K562 (cell line): ENCODE results near the gene TSPYL2. TPM values are rescaled to one million over a fixed set of nuclear protein-coding genes. Genes with fewer than 3 reads are reported as not detected.

Experiments used
- ATF1 ChIP-seq, 2 experiments: fragments of 450-650 bp in 1 of 2; IDR thresholded peaks; 2 replicates each; pipeline ENCODE4 v1.6.1; 2016; ENCODE audit warnings: missing compliant biosample characterization in 1 of 2, missing genetic modification characterization in 1 of 2
- C11orf30 ChIP-seq: fragments of 450-650 bp; IDR thresholded peaks from 2 replicates; pipeline ENCODE4 v1.6.1; 2016; ENCODE audit warnings: low read depth, mild to moderate bottlenecking
- CCNT2 ChIP-seq: IDR thresholded peaks from 2 replicates; pipeline ENCODE4 v1.6.1; 2011; ENCODE audit warnings: borderline replicate concordance, low read depth, mild to moderate bottlenecking, moderate library complexity, mixed read lengths, low read length; ENCODE audit not compliant: insufficient read length; ENCODE audit errors: extremely low read depth
- CLOCK ChIP-seq: fragments of 250-450 bp; sonication (Bioruptor Pico); IDR thresholded peaks from 2 replicates; pipeline ENCODE4 v1.4.0; 2020; ENCODE audit warnings: mild to moderate bottlenecking, moderate library complexity, borderline replicate concordance
- E2F5 ChIP-seq: sonication (generic); formaldehyde crosslinking; IDR thresholded peaks from 2 replicates; pipeline ENCODE4 v1.8.0; 2022; ENCODE audit warnings: mild to moderate bottlenecking, missing genetic modification reagents
- FOXJ3 ChIP-seq: sonication (generic); formaldehyde crosslinking; IDR thresholded peaks from 2 replicates; pipeline ENCODE4 v1.4.0; 2020; ENCODE audit warnings: mild to moderate bottlenecking, missing genetic modification reagents
- GTF2F1 ChIP-seq: IDR thresholded peaks from 2 replicates; pipeline ENCODE4 v1.6.1; 2011; ENCODE audit warnings: low read depth, low read length, improper control_type of control experiment
- HNRNPK ChIP-seq: fragments of 200-400 bp; formaldehyde crosslinking; IDR thresholded peaks from one replicate; pipeline ENCODE4 v1.6.1; 2018; ENCODE audit warnings: mild to moderate bottlenecking, low read depth, low read length; ENCODE audit not compliant: poor library complexity, severe bottlenecking
- NONO ChIP-seq, 2 experiments: fragments of 200-400 bp in 1 of 2; fragments of 450-650 bp in 1 of 2; formaldehyde crosslinking in 1 of 2; IDR thresholded peaks; 2 replicates each; pipeline ENCODE4 v1.6.1; 2017; ENCODE audit warnings: low read depth in 2 of 2, mild to moderate bottlenecking in 2 of 2, moderate library complexity in 2 of 2, low read length in 1 of 2
- PYGO2 ChIP-seq: fragments of 450-650 bp; IDR thresholded peaks from 2 replicates; pipeline ENCODE4 v1.6.1; 2016; ENCODE audit warnings: mild to moderate bottlenecking, missing genetic modification characterization, moderate library complexity, missing compliant biosample characterization
- RBM39 ChIP-seq: fragments of 200-400 bp; formaldehyde crosslinking; optimal IDR thresholded peaks from 2 replicates; pipeline ENCODE3; 2018; ENCODE audit warnings: low read depth, low read length
- SIX5 ChIP-seq, 2 experiments: IDR thresholded peaks; 2 replicates each; pipeline ENCODE4 v1.6.1; 2011; ENCODE audit warnings: low read length in 2 of 2, borderline replicate concordance in 1 of 2, low read depth in 1 of 2, mild to moderate bottlenecking in 1 of 2, moderate library complexity in 1 of 2; ENCODE audit not compliant: insufficient read depth in 1 of 2
- TEAD1 ChIP-seq, 2 experiments: fragments of 450-650 bp in 1 of 2; sonication (generic) in 1 of 2; formaldehyde crosslinking; IDR thresholded peaks; 2 replicates each; pipeline versions ENCODE4 v1.4.0 to v1.8.0; 2020 to 2022; ENCODE audit warnings: mild to moderate bottlenecking in 2 of 2, missing genetic modification reagents in 1 of 2
- ZNF436 ChIP-seq: fragments of 250-450, 450-650 bp; sonication (Bioruptor Pico); formaldehyde crosslinking; IDR thresholded peaks from 2 replicates; pipeline ENCODE4 v1.7.0; 2020; ENCODE audit warnings: mild to moderate bottlenecking
- ZNF551 ChIP-seq: fragments of 250-450 bp; sonication (Bioruptor Pico); IDR thresholded peaks from 2 replicates; pipeline ENCODE4 v1.5.0; 2021; ENCODE audit warnings: mild to moderate bottlenecking, moderate library complexity
- polyA plus RNA-seq, 8 experiments: library from polyadenylated mRNA; depleted of rRNA in 4 of 8; stranded (reverse) in 5 of 8; unstranded in 3 of 8; fragments of >200 nt; fragmentation: Nextera tagmentation in 2 of 8; fragmentation: Illumina TruSeq in 1 of 8; extraction: Ambion mirVana in 2 of 8; extraction: Trizol in 1 of 8; gene quantifications; 2 replicates each; pipeline versions ENCODE4 v1.2.1 to v1.2.3, GENCODE V29; 2011 to 2014; ENCODE audit warnings: inconsistent platforms in 1 of 8, missing spikeins in 1 of 8
- total RNA-seq, 7 experiments: library from RNA; depleted of rRNA in 6 of 7; stranded (reverse); fragments of >200 nt in 6 of 7; fragmentation: Illumina TruSeq in 2 of 7; extraction: Trizol in 2 of 7; gene quantifications; 2 replicates each; pipeline versions ENCODE4 v1.2.1 to v1.2.3, GENCODE V29; 2011 to 2021; ENCODE audit warnings: low replicate concordance in 1 of 7
- TF ChIP-seq, protein P1 (sequence below): fragments of 250-450 bp; sonication (Bioruptor Pico); IDR thresholded peaks from 2 replicates; pipeline ENCODE4 v1.8.0; 2022; ENCODE audit warnings: moderate library complexity, mild to moderate bottlenecking, inconsistent platforms
- TF ChIP-seq, protein P2 (sequence below): fragments of 250-450 bp; sonication (Bioruptor Pico); IDR thresholded peaks from 2 replicates; pipeline ENCODE4 v1.8.0; 2022; ENCODE audit warnings: moderate library complexity, mild to moderate bottlenecking, inconsistent platforms
- TF ChIP-seq, protein P3 (sequence below): fragments of 450-650 bp; IDR thresholded peaks from 2 replicates; pipeline ENCODE4 v1.6.1; 2016; ENCODE audit warnings: antibody characterized with exemption

Gene TSPYL2
- total and polyA plus RNA-seq, 9 of the 15 experiments (the other 6 are each of a cell fraction or from before 2014, with no cell fraction given), result 0.41 to 20.0 (median 10.8) TPM

DNA sequence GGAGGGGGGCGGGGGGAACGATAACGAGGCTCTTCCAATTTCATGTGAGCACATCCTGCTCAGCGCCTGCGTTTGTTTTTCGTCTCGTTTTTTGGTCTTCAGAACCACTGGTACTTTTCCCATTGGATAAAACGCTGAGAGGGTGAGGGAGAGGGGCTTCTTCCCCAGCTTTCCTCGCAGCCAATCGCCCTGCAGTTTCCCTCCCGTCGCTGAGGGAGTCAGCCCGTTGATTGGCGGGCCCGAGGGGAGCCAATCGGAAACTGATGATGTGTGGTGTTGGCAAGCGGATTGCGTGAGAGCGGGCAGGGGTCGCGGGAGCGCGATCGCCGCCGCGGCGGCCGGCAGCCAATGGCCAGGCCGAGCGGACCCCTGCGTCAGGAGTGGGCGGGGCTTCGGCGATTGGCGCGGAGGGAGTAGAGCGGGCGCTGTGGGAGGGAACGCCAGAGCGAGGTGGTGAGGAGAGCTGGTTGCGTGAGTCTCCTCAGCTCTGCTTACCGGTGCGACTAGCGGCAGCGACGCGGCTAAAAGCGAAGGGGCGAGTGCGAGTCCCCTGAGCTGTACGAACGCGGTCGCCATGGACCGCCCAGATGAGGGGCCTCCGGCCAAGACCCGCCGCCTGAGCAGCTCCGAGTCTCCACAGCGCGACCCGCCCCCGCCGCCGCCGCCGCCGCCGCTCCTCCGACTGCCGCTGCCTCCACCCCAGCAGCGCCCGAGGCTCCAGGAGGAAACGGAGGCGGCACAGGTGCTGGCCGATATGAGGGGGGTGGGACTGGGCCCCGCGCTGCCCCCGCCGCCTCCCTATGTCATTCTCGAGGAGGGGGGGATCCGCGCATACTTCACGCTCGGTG, at the start of gene TSPYL2 (continued):
- peak in 1 of 2 experiments; percentile 34; a peak in 1 of 4 replicates for TF ChIP-seq NONO (IDR thresholded peaks at IDR 0.05; ENCODE audit: low read depth in 2 of 2, low read length in 1 of 2)
- TF ChIP-seq ZNF551 (CRISPR knock-in tag), result no peak
- no peak for TF ChIP-seq ZNF436 (CRISPR knock-in tag)
- TF ChIP-seq CLOCK (CRISPR knock-in tag), result no peak
- TF ChIP-seq, protein P1, sequence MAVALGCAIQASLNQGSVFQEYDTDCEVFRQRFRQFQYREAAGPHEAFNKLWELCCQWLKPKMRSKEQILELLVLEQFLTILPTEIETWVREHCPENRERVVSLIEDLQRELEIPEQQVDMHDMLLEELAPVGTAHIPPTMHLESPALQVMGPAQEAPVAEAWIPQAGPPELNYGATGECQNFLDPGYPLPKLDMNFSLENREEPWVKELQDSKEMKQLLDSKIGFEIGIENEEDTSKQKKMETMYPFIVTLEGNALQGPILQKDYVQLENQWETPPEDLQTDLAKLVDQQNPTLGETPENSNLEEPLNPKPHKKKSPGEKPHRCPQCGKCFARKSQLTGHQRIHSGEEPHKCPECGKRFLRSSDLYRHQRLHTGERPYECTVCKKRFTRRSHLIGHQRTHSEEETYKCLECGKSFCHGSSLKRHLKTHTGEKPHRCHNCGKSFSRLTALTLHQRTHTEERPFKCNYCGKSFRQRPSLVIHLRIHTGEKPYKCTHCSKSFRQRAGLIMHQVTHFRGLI (CRISPR knock-in tag), result no peak
- no peak for TF ChIP-seq CCNT2
- no peak for TF ChIP-seq RBM39
- no peak for TF ChIP-seq PYGO2 (tag)
- no peak for TF ChIP-seq ATF1 (CRISPR knock-in tag; IDR thresholded peaks at IDR 0.05)
- peak; percentile 92 for TF ChIP-seq ATF1 (tag; IDR thresholded peaks at IDR 0.05)
- no peak for TF ChIP-seq TEAD1 (CRISPR knock-in tag; IDR thresholded peaks at IDR 0.05)
- no peak for TF ChIP-seq C11orf30
- TF ChIP-seq FOXJ3, result no peak
- TF ChIP-seq, protein P2, sequence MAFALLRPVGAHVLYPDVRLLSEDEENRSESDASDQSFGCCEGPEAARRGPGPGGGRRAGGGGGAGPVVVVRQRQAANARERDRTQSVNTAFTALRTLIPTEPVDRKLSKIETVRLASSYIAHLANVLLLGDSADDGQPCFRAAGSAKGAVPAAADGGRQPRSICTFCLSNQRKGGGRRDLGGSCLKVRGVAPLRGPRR, result no peak
- no peak for TF ChIP-seq HNRNPK
- TF ChIP-seq GTF2F1, result no peak; the same call in 1 of the 2 replicates
- TF ChIP-seq, protein P3, sequence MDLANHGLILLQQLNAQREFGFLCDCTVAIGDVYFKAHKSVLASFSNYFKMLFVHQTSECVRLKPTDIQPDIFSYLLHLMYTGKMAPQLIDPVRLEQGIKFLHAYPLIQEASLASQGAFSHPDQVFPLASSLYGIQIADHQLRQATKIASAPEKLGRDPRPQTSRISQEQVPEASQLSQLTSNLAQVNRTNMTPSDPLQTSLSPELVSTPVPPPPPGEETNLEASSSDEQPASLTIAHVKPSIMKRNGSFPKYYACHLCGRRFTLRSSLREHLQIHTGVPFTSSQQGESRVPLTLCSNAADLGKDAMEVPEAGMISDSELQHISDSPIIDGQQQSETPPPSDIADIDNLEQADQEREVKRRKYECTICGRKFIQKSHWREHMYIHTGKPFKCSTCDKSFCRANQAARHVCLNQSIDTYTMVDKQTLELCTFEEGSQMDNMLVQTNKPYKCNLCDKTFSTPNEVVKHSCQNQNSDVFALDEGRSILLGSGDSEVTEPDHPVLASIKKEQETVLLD, result no peak
- no peak for TF ChIP-seq E2F5 (CRISPR knock-in tag)
- TF ChIP-seq SIX5 (IDR thresholded peaks at IDR 0.05; ENCODE audit: borderline replicate concordance in 1 of 2, insufficient read depth in 1 of 2, low read depth in 1 of 2, low read length in 2 of 2), result no peak
